Spleen (tissue), 11 donors: Measurements from ENCODE around the gene CTDP1. TPM values are rescaled to one million over a fixed set of nuclear protein-coding genes. Genes with fewer than 3 reads are reported as not detected.

ENCODE experiments used
- DNase-seq: peaks from one replicate; pipeline ENCODE4 v3.0.0-alpha.2; 2020
- H3K27ac ChIP-seq, 8 donors: fragments of 200-600 bp; sonication (generic) in 7 of 8; 1 replicate in 4 of 8; 2 replicates in 4 of 8; pipeline versions ENCODE4 v1.5.0 to v1.8.0; 2016 to 2021; ENCODE audit warnings: inconsistent platforms in 4 of 8, mild to moderate bottlenecking in 4 of 8, moderate library complexity in 1 of 8
- H3K27me3 ChIP-seq, 7 donors: fragments of 200-600 bp; sonication (generic) in 6 of 7; replicated peaks in 1 of 7; 1 replicate in 4 of 7; 2 replicates in 3 of 7; pipeline versions ENCODE4 v1.5.0 to v1.8.0; 2016 to 2021; ENCODE audit warnings: inconsistent platforms in 3 of 7, mild to moderate bottlenecking in 1 of 7
- H3K36me3 ChIP-seq, 6 donors: fragments of 200-600 bp; sonication (generic) in 5 of 6; 1 replicate in 4 of 6; 2 replicates in 2 of 6; pipeline versions ENCODE4 v1.5.0 to v1.8.0; 2016 to 2021; ENCODE audit warnings: inconsistent platforms in 2 of 6
- H3K4me1 ChIP-seq, 6 donors: fragments of 200-600 bp; sonication (generic) in 5 of 6; 1 replicate in 3 of 6; 2 replicates in 3 of 6; pipeline versions ENCODE4 v1.5.0 to v1.8.0; 2016 to 2021; ENCODE audit warnings: inconsistent platforms in 3 of 6
- H3K4me3 ChIP-seq, 8 donors: fragments of 200-600 bp; sonication (generic) in 7 of 8; 1 replicate in 4 of 8; 2 replicates in 4 of 8; pipeline versions ENCODE4 v1.5.0 to v1.8.0; 2016 to 2021; ENCODE audit warnings: inconsistent platforms in 4 of 8, mild to moderate bottlenecking in 4 of 8, moderate library complexity in 2 of 8
- H3K9me3 ChIP-seq, 8 donors: fragments of 200-600 bp; sonication (generic) in 7 of 8; 1 replicate in 4 of 8; 2 replicates in 4 of 8; pipeline versions ENCODE4 v1.5.0 to v1.8.0; 2016 to 2021; ENCODE audit warnings: inconsistent platforms in 4 of 8
- CTCF ChIP-seq, 11 experiments: fragments of 200-600 bp in 7 of 11; fragments of 450-650 bp in 4 of 11; sonication (generic) in 4 of 11; IDR thresholded peaks in 8 of 11; conservative IDR thresholded peaks in 3 of 11; 1 replicate in 7 of 11; 2 replicates in 4 of 11; pipeline versions ENCODE4 v1.4.0 to v1.8.0; 2016 to 2021; ENCODE audit warnings: antibody characterized with exemption in 11 of 11, inconsistent platforms in 4 of 11, mild to moderate bottlenecking in 1 of 11
- POLR2A ChIP-seq, 3 donors: fragments of 450-650 bp; IDR thresholded peaks; one replicate each; pipeline ENCODE4 v1.5.1; 2017; ENCODE audit warnings: antibody characterized with exemption in 3 of 3, mild to moderate bottlenecking in 1 of 3
- POLR2AphosphoS5 ChIP-seq, 3 donors: sonication (generic); formaldehyde crosslinking; IDR thresholded peaks; one replicate each; pipeline ENCODE4 v1.5.1; 2017; ENCODE audit warnings: antibody characterized with exemption in 3 of 3
- WGBS, 5 donors: extraction: QIAGEN DNeasy Blood & Tissue Kit in 3 of 5; methylation state at CpG; one replicate each; pipeline versions ENCODE4 v1.1.5 to v1.1.7; 2013 to 2018; 5-methylcytosine and 5-hydroxymethylcytosine counted together
- intact Hi-C: fragments of 100-400 bp; cut with DNase I; formaldehyde crosslinking; loops from one replicate; pipeline ENCODE4 v1.15.0; 2023; ENCODE audit warnings: low total_unique reads
- polyA plus RNA-seq, 3 donors: library from polyadenylated mRNA; stranded (reverse); fragments of 200-250 nt; gene quantifications; one replicate each; pipeline ENCODE4 v1.2.1, GENCODE V29; 2013
- total RNA-seq, 7 donors: library from RNA; depleted of rRNA in 3 of 7; stranded (reverse); fragments of >200 nt in 3 of 7; fragmentation: NEBNext Ultra II Directional in 4 of 7; extraction: Animal tissue kit (Norgen Biotek cat#: 25700) in 4 of 7; gene quantifications; one replicate each; pipeline versions ENCODE4 v1.1.0 to v1.2.1, GENCODE V29; 2016 to 2021
- donor health status: healthy with polysubstance abuse.
- donor health status: DM: no; HTN: no; CAD: no; lungs with moderate emphysema.
- donor health status: DM: no; HTN: no; CAD: no.
- donor health status: Bipolar disorder and iron deficiency.
- donor health status: healthy.
- donor health status: DM: no; HTN: no; CAD: no.
- donor health status: DM: yes; HTN: yes; CAD: no.

CTDP1 gene
- total and polyA plus RNA-seq, 10 donors = 13.6 to 54.6 (median 28.6) TPM

- intact Hi-C loops = no loop called here
- Histone ChIP-seq H3K4me3 (no peak overlapping the region), H3K36me3 (no peaks in the 10 kb centered on the region), H3K4me1 (peaks cover 0 to 73% (median 36%) of the 10 kb centered on the region in 6 donors), H3K27me3 (peaks cover 5 to 75% (median 48%) of the 10 kb centered on the region in 7 donors), H3K9me3 (no peaks in the 10 kb centered on the region), H3K27ac (peak overlapping the region in 3 of 8 donors; percentile 90 to 92 (median 91))
- WGBS, 5 donors = 68 to 74% (median 74%) methylated on average over 44 to 46 of the region's 46 CpGs
- DNase-seq = peak; percentile 78
- TF ChIP-seq CTCF (IDR thresholded peaks at IDR 0.05 in 8 of 11, conservative IDR thresholded peaks at IDR 0.05 in 3 of 11) (no peak), POLR2AphosphoS5 (IDR thresholded peaks at IDR 0.05) (no peak), POLR2A (IDR thresholded peaks at IDR 0.05) (no peak)
These were observed 110.6 kb downstream of the CTDP1 start for GRCh38 chr18:79789901-79790890.

- no peaks in the 10 kb centered on the region for H3K36me3 ChIP-seq
- peak in 1 of 3 donors; percentile 85 for TF ChIP-seq POLR2AphosphoS5 (IDR thresholded peaks at IDR 0.05)
- TF ChIP-seq CTCF (IDR thresholded peaks at IDR 0.05 in 8 of 11, conservative IDR thresholded peaks at IDR 0.05 in 3 of 11) = no peak
- TF ChIP-seq POLR2A (IDR thresholded peaks at IDR 0.05) = no peak
- peak; percentile 81 for DNase-seq
- no peaks in the 10 kb centered on the region for H3K9me3 ChIP-seq
- H3K27ac ChIP-seq = peak overlapping the region in 7 of 8 donors; percentile 36 to 92 (median 84)
- peaks cover 5 to 74% (median 42%) of the 10 kb centered on the region in 7 donors for H3K27me3 ChIP-seq
- H3K4me3 ChIP-seq = peak overlapping the region in 2 of 8 donors; percentile 6 to 38
- intact Hi-C loops = no loop called here
- WGBS, 5 donors = 11 to 17% (median 15%) methylated on average over 21 of the region's 21 CpGs
- H3K4me1 ChIP-seq = peaks cover 0 to 84% (median 36%) of the 10 kb centered on the region in 6 donors
These were observed 111.7 kb downstream of the CTDP1 start for GRCh38 chr18:79790996-79791972.

DNA sequence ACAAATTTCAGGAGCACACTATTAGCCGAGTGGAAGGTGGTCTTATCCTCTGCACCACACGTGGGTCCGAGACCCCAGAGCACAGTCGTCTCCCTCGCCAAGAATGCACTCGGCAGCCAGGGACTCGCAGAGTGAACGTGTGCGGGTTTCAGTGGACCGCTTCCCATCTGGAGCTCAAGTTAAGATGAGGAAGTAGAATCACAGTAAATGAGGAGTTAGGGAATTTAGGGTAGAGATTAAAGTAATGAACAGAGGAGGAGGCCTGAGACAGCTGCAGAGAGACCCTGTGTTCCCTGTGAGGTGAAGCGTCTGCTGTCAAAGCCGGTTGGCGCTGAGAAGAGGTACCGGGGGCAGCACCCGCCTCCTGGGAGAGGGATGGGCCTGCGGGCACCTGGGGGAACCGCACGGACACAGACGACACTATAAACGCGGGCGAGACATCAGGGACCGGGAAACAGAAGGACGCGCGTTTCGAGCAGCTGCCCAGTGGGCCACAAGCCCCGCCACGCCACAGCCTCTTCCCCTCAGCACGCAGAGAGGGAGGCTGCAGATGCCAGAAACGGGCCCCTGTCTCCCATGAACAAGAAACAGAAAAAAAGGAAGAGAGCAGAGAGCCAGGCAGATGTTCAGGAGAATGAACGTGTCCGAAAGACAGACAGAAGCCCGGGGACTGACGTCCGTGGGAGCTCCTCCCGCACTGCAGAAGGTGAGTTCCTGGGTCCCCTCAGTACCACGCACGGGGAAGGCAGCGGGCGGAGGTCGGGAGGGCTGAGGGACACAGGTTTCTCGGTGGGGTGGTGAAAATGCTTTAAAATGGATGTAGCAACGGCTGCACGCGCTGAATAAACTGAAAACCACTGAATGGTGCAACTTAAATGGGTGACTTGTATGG is 112.7 kb downstream of the CTDP1 start:
- Histone ChIP-seq H3K36me3 (no peaks in the 10 kb centered on the region), H3K9me3 (no peaks in the 10 kb centered on the region), H3K4me1 (peaks cover 0 to 91% (median 36%) of the 10 kb centered on the region in 6 donors), H3K27ac (peak overlapping the region in 6 of 8 donors; percentile 65 to 92 (median 87)), H3K4me3 (peak overlapping the region in 3 of 8 donors; percentile 6 to 38 (median 11)), H3K27me3 (peaks cover 5 to 74% (median 38%) of the 10 kb centered on the region in 7 donors)
- DNase-seq = peak; percentile 82
- 44 to 66% (median 53%) methylated on average over 46 of the region's 46 CpGs for WGBS, 5 donors
- intact Hi-C loops = no loop called here
- TF ChIP-seq CTCF (IDR thresholded peaks at IDR 0.05 in 8 of 11, conservative IDR thresholded peaks at IDR 0.05 in 3 of 11) (no peak), POLR2AphosphoS5 (IDR thresholded peaks at IDR 0.05) (peak in 1 of 3 donors; percentile 33), POLR2A (IDR thresholded peaks at IDR 0.05) (no peak)
